Ascending aorta (tissue), 2 donors: ENCODE measurements around the gene ADIPOR2. TPM values are rescaled to one million over a fixed set of nuclear protein-coding genes. Genes with fewer than 3 reads are reported as not detected.

ENCODE experiments used
- DNase-seq, 2 donors: peaks; one replicate each; pipeline ENCODE4 v3.0.0-alpha.2; 2019; ENCODE audit warnings: low spot score in 2 of 2
- H3K27ac ChIP-seq, 2 donors: fragments of 200-600 bp; sonication (generic); one replicate each; pipeline ENCODE4 v1.5.1; 2016 to 2017; ENCODE audit warnings: mild to moderate bottlenecking in 1 of 2
- H3K27me3 ChIP-seq: fragments of 200-600 bp; sonication (generic); one replicate; pipeline ENCODE4 v1.5.1; 2017
- H3K36me3 ChIP-seq, 2 donors: fragments of 200-600 bp; sonication (generic); one replicate each; pipeline ENCODE4 v1.5.1; 2016
- H3K4me1 ChIP-seq, 2 donors: fragments of 200-600 bp; sonication (generic); one replicate each; pipeline ENCODE4 v1.5.1; 2016 to 2017; ENCODE audit warnings: mild to moderate bottlenecking in 1 of 2
- H3K4me3 ChIP-seq, 2 donors: fragments of 200-600 bp; sonication (generic); one replicate each; pipeline ENCODE4 v1.5.1; 2016 to 2017; ENCODE audit warnings: mild to moderate bottlenecking in 1 of 2
- H3K9me3 ChIP-seq, 2 donors: fragments of 200-600 bp; sonication (generic); one replicate each; pipeline ENCODE4 v1.5.1; 2016
- CTCF ChIP-seq, 3 experiments: fragments of 200-600 bp in 2 of 3; fragments of 450-650 bp in 1 of 3; sonication (generic) in 2 of 3; IDR thresholded peaks; one replicate each; pipeline ENCODE4 v1.5.1; 2016 to 2019; ENCODE audit warnings: antibody characterized with exemption in 3 of 3, mild to moderate bottlenecking in 1 of 3, moderate library complexity in 1 of 3
- intact Hi-C: fragments of 100-400 bp; cut with DNase I; formaldehyde crosslinking; loops from one replicate; pipeline ENCODE4 v1.15.1; 2023
- total RNA-seq: library from RNA; depleted of rRNA; stranded (reverse); fragments of >200 nt; gene quantifications from one replicate; pipeline ENCODE4 v1.1.0, GENCODE V29; 2016

ADIPOR2 gene
- total RNA-seq, 1 donor from 2014 or later = 25.7 TPM

DNA sequence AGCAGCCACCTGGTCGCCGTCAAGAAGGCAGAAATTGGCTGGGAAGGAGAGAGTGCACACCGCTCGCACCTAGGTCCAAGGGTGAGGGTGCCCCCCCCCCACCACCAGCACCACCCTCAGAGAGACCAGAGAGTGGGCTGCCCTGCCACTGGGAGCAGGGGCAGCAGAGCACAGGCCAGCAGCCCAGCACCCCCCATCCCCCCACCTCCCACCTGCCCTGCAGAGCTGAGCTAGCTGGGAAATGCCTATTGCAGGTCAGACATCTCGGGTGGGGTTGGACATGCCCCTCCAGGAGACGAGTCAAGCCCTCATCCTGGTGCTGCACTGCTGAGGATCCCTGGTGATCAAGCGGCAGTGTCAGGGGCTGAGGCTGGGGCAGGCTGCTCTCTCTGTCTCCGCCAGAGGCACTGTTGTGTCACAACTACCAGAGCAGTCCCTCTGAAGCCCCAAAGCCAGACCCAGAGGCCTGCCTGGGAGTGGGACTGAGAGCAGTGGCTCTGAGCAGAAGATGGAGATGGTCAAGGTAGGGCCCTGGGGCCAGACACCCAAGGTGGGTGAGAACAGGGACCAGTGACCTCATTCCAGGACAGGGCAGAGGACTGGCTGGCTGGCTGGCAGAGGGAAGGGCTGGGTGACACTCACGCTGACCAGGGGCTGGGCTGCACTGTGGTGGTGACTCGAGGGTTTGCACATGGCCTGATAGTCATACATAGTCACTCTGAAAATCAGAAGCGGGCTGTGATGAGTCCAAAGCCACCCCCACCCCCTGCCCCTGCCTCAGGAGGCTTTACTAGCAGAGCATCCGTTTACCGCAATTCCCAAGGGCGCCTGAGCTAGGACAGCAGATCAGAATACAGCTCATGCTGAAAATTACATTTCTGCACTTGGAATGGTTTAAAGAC, 109.8 kb downstream of the ADIPOR2 start:
- H3K27me3 ChIP-seq = no peaks in the 10 kb centered on the region
- intact Hi-C loops = no loop called here
- no peaks in the 10 kb centered on the region for H3K9me3 ChIP-seq
- no peak overlapping the region for H3K4me3 ChIP-seq
- H3K36me3 ChIP-seq = no peaks in the 10 kb centered on the region
- H3K4me1 ChIP-seq = peaks cover 6 to 14% of the 10 kb centered on the region in 2 donors
- no peak overlapping the region for H3K27ac ChIP-seq
- peak in 1 of 2 donors; percentile 70 for DNase-seq
- TF ChIP-seq CTCF (IDR thresholded peaks at IDR 0.05) = no peak

GRCh38 chr12:1801303-1801975, 110.6 kb downstream of the ADIPOR2 start:
- H3K4me1 ChIP-seq = peaks cover 4 to 12% of the 10 kb centered on the region in 2 donors
- TF ChIP-seq CTCF (IDR thresholded peaks at IDR 0.05) = no peak
- no peak overlapping the region for H3K27ac ChIP-seq
- no peak overlapping the region for H3K4me3 ChIP-seq
- H3K27me3 ChIP-seq = no peaks in the 10 kb centered on the region
- H3K9me3 ChIP-seq = no peaks in the 10 kb centered on the region
- intact Hi-C loops = no loop called here
- peak in 1 of 2 donors; percentile 53 for DNase-seq
- H3K36me3 ChIP-seq = no peaks in the 10 kb centered on the region

DNA sequence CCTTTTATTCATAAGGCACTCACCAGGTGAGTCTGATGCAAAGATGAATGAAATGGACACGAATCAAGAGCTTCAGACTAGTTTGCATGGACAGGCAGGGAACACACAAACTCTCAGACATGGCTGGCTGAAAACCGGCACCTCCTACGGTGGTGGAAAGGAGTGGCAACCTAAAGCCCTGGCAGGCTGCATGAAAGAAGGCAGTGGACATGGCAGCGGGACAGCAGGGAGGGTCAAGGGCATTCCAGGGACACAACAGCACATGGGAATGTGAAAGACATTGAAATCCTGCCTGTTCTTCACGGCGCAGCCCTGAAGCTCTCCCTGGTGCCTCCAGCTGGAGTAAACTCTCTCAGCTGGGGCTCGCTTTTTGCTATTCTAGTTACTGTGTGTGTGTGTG, 112.9 kb downstream of the ADIPOR2 start:
- DNase-seq = no peak
- no peak for TF ChIP-seq CTCF (IDR thresholded peaks at IDR 0.05)
- no peak overlapping the region for H3K27ac ChIP-seq
- intact Hi-C loops = no loop called here
- H3K9me3 ChIP-seq = no peaks in the 10 kb centered on the region
- no peak overlapping the region for H3K4me3 ChIP-seq
- H3K27me3 ChIP-seq = no peaks in the 10 kb centered on the region
- H3K4me1 ChIP-seq = peaks cover 0 to 7% of the 10 kb centered on the region in 2 donors
- H3K36me3 ChIP-seq = no peaks in the 10 kb centered on the region

DNA sequence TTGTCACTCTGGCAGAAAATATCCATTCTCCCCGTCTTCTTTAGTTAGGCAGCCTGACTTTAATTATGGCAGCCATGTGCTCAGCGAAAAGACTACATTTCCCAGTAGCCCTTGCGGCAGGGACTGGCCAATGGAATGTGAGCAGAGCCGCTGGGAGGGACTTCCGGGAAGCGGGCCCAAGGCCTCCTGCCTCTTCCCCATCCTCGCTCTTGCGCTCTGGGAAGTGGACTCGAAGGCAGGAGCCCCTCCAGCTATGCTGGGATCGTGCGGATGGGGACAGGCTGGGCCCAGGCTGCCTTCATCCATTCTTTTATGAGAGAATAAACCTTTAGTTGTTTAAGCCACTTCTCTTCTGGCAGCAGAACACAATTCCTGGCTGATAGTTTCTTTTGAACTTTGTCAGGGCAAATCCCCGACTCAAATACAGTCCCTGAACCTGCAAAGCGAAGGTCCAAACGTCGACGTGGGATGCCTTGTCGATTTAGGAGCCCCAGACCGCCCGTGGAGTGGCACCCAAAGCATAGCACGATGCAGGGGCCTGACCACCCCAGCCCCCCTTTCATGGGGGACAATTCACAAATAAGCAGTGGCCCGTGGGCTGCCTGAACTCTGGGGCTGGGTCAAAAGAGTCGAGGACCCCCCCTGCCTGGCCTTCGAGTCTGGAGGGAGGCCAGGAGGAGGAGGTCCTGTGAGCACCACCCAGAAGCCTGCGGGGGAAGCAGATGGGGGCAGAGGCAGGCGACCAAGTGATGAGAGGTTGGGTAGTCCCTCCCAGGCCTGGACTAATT, 113.9 kb downstream of the ADIPOR2 start:
- Histone ChIP-seq H3K4me3 (no peak overlapping the region), H3K27ac (no peak overlapping the region), H3K4me1 (peaks cover 0 to 7% of the 10 kb centered on the region in 2 donors), H3K9me3 (no peaks in the 10 kb centered on the region), H3K27me3 (no peaks in the 10 kb centered on the region), H3K36me3 (no peaks in the 10 kb centered on the region)
- DNase-seq = peak; percentile 45 to 92
- intact Hi-C loops = no loop called here
- TF ChIP-seq CTCF (IDR thresholded peaks at IDR 0.05) = no peak

GRCh38 chr12:1805441-1806081, 114.7 kb downstream of the ADIPOR2 start:
- Histone ChIP-seq H3K27me3 (no peaks in the 10 kb centered on the region), H3K4me1 (peaks cover 0 to 7% of the 10 kb centered on the region in 2 donors), H3K27ac (no peak overlapping the region), H3K4me3 (no peak overlapping the region), H3K9me3 (no peaks in the 10 kb centered on the region), H3K36me3 (no peaks in the 10 kb centered on the region)
- DNase-seq = no peak
- intact Hi-C loops = no loop called here
- TF ChIP-seq CTCF (IDR thresholded peaks at IDR 0.05) = no peak
